Transverse colon (tissue), 4 donors: ENCODE data around the gene RET. TPM values are rescaled to one million over a fixed set of nuclear protein-coding genes. Genes with fewer than 3 reads are reported as not detected.

Source experiments
- DNase-seq: peaks from one replicate; pipeline ENCODE4 v3.0.0-alpha.2; 2019
- H3K27ac ChIP-seq, 4 donors: fragments of 200-600 bp; sonication (generic); 2 replicates each; pipeline ENCODE4 v1.5.1; 2016 to 2018; ENCODE audit warnings: inconsistent platforms in 4 of 4
- H3K27me3 ChIP-seq: fragments of 200-600 bp; sonication (generic); 2 replicates; pipeline ENCODE4 v1.5.1; 2017; ENCODE audit warnings: inconsistent platforms
- H3K36me3 ChIP-seq, 4 donors: fragments of 200-600 bp; sonication (generic); 2 replicates each; pipeline ENCODE4 v1.5.1; 2017 to 2019; ENCODE audit warnings: inconsistent platforms in 4 of 4
- H3K4me1 ChIP-seq, 4 donors: fragments of 200-600 bp; sonication (generic); 2 replicates each; pipeline ENCODE4 v1.5.1; 2017 to 2020; ENCODE audit warnings: inconsistent platforms in 4 of 4
- H3K4me3 ChIP-seq, 4 donors: fragments of 200-600 bp; sonication (generic); 1 replicate in 1 of 4; 2 replicates in 3 of 4; pipeline versions ENCODE4 v1.5.1 to v1.6.1; 2017 to 2019; ENCODE audit warnings: inconsistent platforms in 4 of 4
- H3K9me3 ChIP-seq, 2 donors: fragments of 200-600 bp; sonication (generic); 2 replicates each; pipeline ENCODE4 v1.5.1; 2017 to 2019; ENCODE audit warnings: inconsistent platforms in 2 of 2
- EP300 ChIP-seq: sonication (generic); formaldehyde crosslinking; IDR thresholded peaks from one replicate; pipeline ENCODE4 v1.6.1; 2017; ENCODE audit warnings: antibody characterized with exemption, low read depth
- POLR2A ChIP-seq: fragments of 450-650 bp; IDR thresholded peaks from one replicate; pipeline ENCODE4 v1.6.1; 2016; ENCODE audit warnings: antibody characterized with exemption, mild to moderate bottlenecking, moderate library complexity
- POLR2AphosphoS5 ChIP-seq, 3 donors: sonication (generic); formaldehyde crosslinking; IDR thresholded peaks; one replicate each; pipeline ENCODE4 v1.6.1; 2016; ENCODE audit warnings: antibody characterized with exemption in 3 of 3
- WGBS, 2 donors: methylation state at CpG; one replicate each; pipeline ENCODE4 v1.1.5; 2018; ENCODE audit warnings: low coverage in 1 of 2; 5-methylcytosine and 5-hydroxymethylcytosine counted together
- in situ Hi-C, 4 donors: fragments of 200-750 bp; cut with MboI; loops; one replicate each; pipeline versions ENCODE4 v1.15.0 to v1.15.1; 2017; ENCODE audit warnings: low sequenced_read_pairs in 3 of 4, low pct_ligation_motif_present in 1 of 4, low pct_unique_long_range_greater_than_20kb in 1 of 4
- intact Hi-C: fragments of 100-400 bp; cut with DNase I; formaldehyde crosslinking; loops from one replicate; pipeline ENCODE4 v1.15.1; 2023; ENCODE audit warnings: low total_unique reads
- total RNA-seq, 4 donors: library from RNA; depleted of rRNA; stranded (reverse); fragments of >200 nt; gene quantifications; one replicate each; pipeline ENCODE4 v1.1.0, GENCODE V29; 2016
- TF ChIP-seq, protein P1 (sequence below), 5 experiments: fragments of 200-600 bp in 3 of 5; fragments of 450-650 bp in 2 of 5; sonication (generic) in 3 of 5; IDR thresholded peaks; 1 replicate in 2 of 5; 2 replicates in 3 of 5; pipeline ENCODE4 v1.5.1; 2016 to 2017; ENCODE audit warnings: antibody characterized with exemption in 5 of 5, inconsistent platforms in 3 of 5, mild to moderate bottlenecking in 2 of 5, moderate library complexity in 1 of 5

The RET gene
- total RNA-seq, 4 donors from 2014 or later, result 0.37 to 5.6 (median 1.4) TPM

DNA sequence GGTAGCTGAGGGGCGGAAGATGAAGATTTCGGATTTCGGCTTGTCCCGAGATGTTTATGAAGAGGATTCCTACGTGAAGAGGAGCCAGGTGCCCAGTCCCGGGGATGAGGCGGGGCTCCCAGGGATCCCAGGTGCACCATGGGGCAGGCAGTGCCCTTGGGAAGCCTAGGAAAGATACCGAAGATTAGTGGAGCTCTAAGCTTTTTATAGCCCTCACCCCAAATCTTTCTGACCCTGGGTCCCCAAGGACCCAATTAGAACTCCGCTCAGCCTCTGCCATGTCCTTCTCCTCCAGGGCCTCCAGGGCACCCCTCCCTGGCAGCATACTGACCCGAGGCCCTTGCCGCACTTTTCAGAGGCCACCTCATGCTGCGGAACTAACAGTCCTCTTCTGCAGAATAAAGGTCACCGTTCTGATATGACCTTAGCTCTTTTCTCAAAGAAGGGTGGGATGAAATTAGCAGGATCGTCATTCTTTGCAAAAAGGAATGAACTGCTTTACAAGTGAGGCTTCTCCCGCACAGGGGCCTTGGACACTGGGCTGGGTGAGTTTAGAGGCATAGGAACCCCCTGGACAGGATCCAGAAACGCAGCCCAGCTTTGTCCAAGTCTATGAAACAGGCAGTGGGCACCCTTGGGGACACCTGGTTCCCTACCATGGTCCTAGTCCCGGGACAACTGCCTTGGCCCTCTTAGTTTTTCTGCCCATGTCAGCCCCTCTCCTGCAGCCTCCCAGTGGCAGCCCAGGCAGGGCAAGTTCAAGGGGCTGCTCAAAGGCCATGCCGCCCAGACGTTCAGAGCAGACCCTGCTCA is 43.5 kb downstream of the RET start:
- Histone ChIP-seq H3K4me3 (no peak overlapping the region), H3K9me3 (no peaks in the 10 kb centered on the region), H3K4me1 (peaks cover 0 to 3% (median 0%) of the 10 kb centered on the region in 4 donors), H3K27ac (no peak overlapping the region), H3K36me3 (no peaks in the 10 kb centered on the region), H3K27me3 (no peaks in the 10 kb centered on the region)
- TF ChIP-seq POLR2AphosphoS5 (IDR thresholded peaks at IDR 0.05), result no peak
- no peak for TF ChIP-seq EP300
- TF ChIP-seq, protein P1, sequence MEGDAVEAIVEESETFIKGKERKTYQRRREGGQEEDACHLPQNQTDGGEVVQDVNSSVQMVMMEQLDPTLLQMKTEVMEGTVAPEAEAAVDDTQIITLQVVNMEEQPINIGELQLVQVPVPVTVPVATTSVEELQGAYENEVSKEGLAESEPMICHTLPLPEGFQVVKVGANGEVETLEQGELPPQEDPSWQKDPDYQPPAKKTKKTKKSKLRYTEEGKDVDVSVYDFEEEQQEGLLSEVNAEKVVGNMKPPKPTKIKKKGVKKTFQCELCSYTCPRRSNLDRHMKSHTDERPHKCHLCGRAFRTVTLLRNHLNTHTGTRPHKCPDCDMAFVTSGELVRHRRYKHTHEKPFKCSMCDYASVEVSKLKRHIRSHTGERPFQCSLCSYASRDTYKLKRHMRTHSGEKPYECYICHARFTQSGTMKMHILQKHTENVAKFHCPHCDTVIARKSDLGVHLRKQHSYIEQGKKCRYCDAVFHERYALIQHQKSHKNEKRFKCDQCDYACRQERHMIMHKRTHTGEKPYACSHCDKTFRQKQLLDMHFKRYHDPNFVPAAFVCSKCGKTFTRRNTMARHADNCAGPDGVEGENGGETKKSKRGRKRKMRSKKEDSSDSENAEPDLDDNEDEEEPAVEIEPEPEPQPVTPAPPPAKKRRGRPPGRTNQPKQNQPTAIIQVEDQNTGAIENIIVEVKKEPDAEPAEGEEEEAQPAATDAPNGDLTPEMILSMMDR (IDR thresholded peaks at IDR 0.05), result no peak
- no peak for TF ChIP-seq POLR2A
- intact Hi-C loops, result no loop called here
- in situ Hi-C loops, result loop anchor here in 1 of 4 donors (25.0 kb wide), 1 partner anchor 258 kb away; no protein-coding TSS in a partner anchor
- 78 to 87% methylated on average over 9 to 19 of the region's 19 CpGs for WGBS, 2 donors
- no peak for DNase-seq

DNA sequence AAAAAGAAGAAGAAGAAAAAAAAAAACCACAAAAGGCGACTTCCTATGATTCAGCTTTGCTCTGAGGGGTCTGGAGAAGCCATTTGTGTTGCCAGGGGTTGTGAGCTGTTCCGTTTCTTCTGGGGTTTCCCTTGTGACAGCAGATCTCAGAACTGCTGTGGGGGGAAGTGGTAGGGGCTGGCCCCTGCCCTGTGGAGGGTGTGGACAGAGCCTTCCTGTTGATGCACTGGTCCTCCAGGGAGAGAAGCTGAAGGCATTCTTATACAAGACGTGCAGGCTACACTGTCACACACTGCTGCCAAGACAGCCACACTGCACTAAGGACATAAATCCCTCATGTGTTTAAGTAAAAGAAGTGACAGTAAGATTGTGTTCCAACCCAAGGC is 44.1 kb downstream of the RET start:
- Histone ChIP-seq H3K27me3 (no peaks in the 10 kb centered on the region), H3K27ac (no peak overlapping the region), H3K4me1 (peaks cover 0 to 3% (median 0%) of the 10 kb centered on the region in 4 donors), H3K36me3 (no peaks in the 10 kb centered on the region), H3K4me3 (no peak overlapping the region), H3K9me3 (no peaks in the 10 kb centered on the region)
- TF ChIP-seq EP300 (no peak), POLR2A (no peak), POLR2AphosphoS5 (IDR thresholded peaks at IDR 0.05) (no peak)
- TF ChIP-seq, protein P1 (IDR thresholded peaks at IDR 0.05), result no peak
- WGBS, 2 donors, result 62 to 85% methylated on average over 3 of the region's 3 CpGs
- intact Hi-C loops, result no loop called here
- in situ Hi-C loops, result loop anchor here in 1 of 4 donors (25.0 kb wide), 1 partner anchor 259 kb away; no protein-coding TSS in a partner anchor
- DNase-seq, result peak; percentile 26

DNA sequence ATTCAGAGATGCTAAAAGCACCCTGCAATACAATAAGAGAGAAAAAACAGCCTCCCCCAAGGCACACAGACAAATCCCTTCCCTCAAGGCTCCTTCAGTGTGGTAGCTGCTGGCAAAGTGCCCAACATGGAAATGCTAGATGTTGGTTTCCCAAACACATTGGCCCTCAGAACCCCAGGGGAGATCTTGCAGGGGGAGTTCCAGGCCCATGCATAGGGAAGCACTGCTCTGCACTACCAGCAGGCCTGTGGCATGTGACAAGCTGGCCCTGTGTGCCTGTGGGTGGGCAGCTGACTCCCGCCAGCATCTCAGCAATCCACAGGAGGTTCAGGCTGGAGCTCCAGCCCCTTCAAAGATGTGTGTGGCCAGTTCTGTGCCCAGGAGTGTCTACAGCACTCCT is 44.6 kb downstream of the RET start:
- TF ChIP-seq, protein P1 (IDR thresholded peaks at IDR 0.05), result no peak
- no peak for TF ChIP-seq POLR2A
- TF ChIP-seq POLR2AphosphoS5 (IDR thresholded peaks at IDR 0.05), result no peak
- TF ChIP-seq EP300, result no peak
- DNase-seq, result peak; percentile 7
- no peak overlapping the region for H3K4me3 ChIP-seq
- in situ Hi-C loops, result loop anchor here in 1 of 4 donors (25.0 kb wide), 1 partner anchor 259 kb away; no protein-coding TSS in a partner anchor
- intact Hi-C loops, result no loop called here
- no peaks in the 10 kb centered on the region for H3K9me3 ChIP-seq
- no peaks in the 10 kb centered on the region for H3K36me3 ChIP-seq
- no peaks in the 10 kb centered on the region for H3K27me3 ChIP-seq
- WGBS, 2 donors, result 100% methylated on average over 1 of the region's 1 CpG; no CpG with 5 or more reads in 1 of the 2 donors
- H3K27ac ChIP-seq, result no peak overlapping the region
- peaks cover 0 to 3% (median 0%) of the 10 kb centered on the region in 4 donors for H3K4me1 ChIP-seq

DNA sequence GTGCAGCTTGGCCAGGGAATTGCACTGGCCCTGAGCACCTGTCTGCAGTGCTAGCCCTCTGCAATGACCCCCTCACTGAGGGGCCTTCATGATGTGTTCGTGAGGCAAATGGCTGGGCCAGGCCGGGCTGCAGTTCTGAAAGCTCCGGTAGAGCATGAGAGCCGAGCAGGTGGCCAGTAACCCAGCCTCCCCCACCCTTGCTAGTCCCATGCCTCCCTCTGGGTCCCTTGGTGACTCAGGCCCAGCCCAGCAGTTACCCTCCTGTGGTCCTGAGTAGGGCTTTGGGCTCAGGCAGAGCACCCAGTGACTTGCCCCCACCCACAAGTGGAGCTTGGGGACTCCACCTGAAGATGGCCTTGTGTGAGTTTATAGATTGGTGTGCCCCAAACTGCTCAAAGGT is 45.2 kb downstream of the RET start:
- Histone ChIP-seq H3K4me1 (peaks cover 0 to 3% (median 0%) of the 10 kb centered on the region in 4 donors), H3K27me3 (no peaks in the 10 kb centered on the region), H3K36me3 (no peaks in the 10 kb centered on the region), H3K9me3 (no peaks in the 10 kb centered on the region), H3K4me3 (no peak overlapping the region), H3K27ac (no peak overlapping the region)
- in situ Hi-C loops, result loop anchor here in 1 of 4 donors (25.0 kb wide), 1 partner anchor 260 kb away; no protein-coding TSS in a partner anchor
- TF ChIP-seq POLR2A (no peak), POLR2AphosphoS5 (IDR thresholded peaks at IDR 0.05) (no peak), EP300 (no peak)
- TF ChIP-seq, protein P1 (IDR thresholded peaks at IDR 0.05), result no peak
- 87% methylated on average over 4 of the region's 4 CpGs; no CpG with 5 or more reads in 1 of the 2 donors for WGBS, 2 donors
- DNase-seq, result peak; percentile 5
- intact Hi-C loops, result no loop called here
